Immature natural killer cell (primary cell): Measurements from ENCODE around the gene CADM2. TPM values are rescaled to one million over a fixed set of nuclear protein-coding genes. Genes with fewer than 3 reads are reported as not detected.

Experiments used
- DNase-seq, 3 donors: peaks; one replicate each; pipeline ENCODE4 v3.0.0; 2022; ENCODE audit warnings: mixed read lengths in 1 of 3
- H3K27ac Mint-ChIP-seq, 6 donors: one replicate each; pipeline ENCODE4 v1.8.0; 2020; ENCODE audit warnings: mixed read lengths in 6 of 6, mild to moderate bottlenecking in 5 of 6, inconsistent platforms in 4 of 6, moderate library complexity in 3 of 6
- H3K27me3 Mint-ChIP-seq, 3 donors: one replicate each; pipeline ENCODE4 v1.8.0; 2020 to 2021; ENCODE audit warnings: low read depth in 3 of 3, mild to moderate bottlenecking in 3 of 3, mixed read lengths in 3 of 3, moderate library complexity in 3 of 3, inconsistent platforms in 1 of 3
- H3K36me3 Mint-ChIP-seq, 3 donors: one replicate each; pipeline ENCODE4 v1.8.0; 2020; ENCODE audit warnings: mixed read lengths in 3 of 3, inconsistent platforms in 2 of 3, mild to moderate bottlenecking in 2 of 3
- H3K4me1 Mint-ChIP-seq, 2 donors: one replicate each; pipeline ENCODE4 v1.8.0; 2020; ENCODE audit warnings: inconsistent platforms in 2 of 2, mild to moderate bottlenecking in 2 of 2, mixed read lengths in 2 of 2, moderate library complexity in 1 of 2
- H3K4me3 Mint-ChIP-seq, 5 donors: one replicate each; pipeline ENCODE4 v1.8.0; 2020; ENCODE audit warnings: mild to moderate bottlenecking in 5 of 5, mixed read lengths in 5 of 5, inconsistent platforms in 3 of 5, moderate library complexity in 3 of 5
- H3K9me3 Mint-ChIP-seq, 6 donors: one replicate each; pipeline ENCODE4 v1.8.0; 2020; ENCODE audit warnings: mild to moderate bottlenecking in 6 of 6, mixed read lengths in 6 of 6, inconsistent platforms in 4 of 6, moderate library complexity in 3 of 6
- polyA plus RNA-seq, 3 donors: library from polyadenylated mRNA; unstranded; fragments of 300-500 nt; fragmentation: Illumina TruSeq; gene quantifications; one replicate each; pipeline ENCODE4 v1.2.3, GENCODE V29; 2021

The CADM2 gene
- polyA plus RNA-seq, 3 donors from 2014 or later, result 0.64 TPM; not detected in 2

DNA sequence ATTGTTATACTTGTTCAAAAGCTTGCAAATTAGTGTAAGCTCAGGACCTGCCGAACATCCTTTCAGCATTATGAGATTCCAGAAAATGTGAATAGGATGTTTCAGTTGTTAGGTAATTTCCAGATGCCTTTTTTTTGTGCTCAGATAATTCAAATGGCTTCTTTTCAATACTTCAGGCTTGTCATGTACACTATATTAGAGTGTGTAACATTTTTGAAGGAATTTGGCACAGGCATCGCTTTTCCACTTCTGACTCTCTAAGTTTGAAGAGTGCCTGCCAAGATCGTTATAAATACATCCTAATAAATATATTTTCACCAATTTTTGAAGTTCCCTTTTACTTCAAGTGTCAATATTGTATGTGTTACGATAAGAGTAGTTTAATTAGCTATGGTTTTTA, 35.2 kb downstream of the CADM2 start:
- Mint-ChIP-seq H3K27ac (no peak overlapping the region), H3K4me1 (no peaks in the 10 kb centered on the region), H3K27me3 (peaks cover 0 to 2% (median 0%) of the 10 kb centered on the region in 3 donors), H3K36me3 (no peaks in the 10 kb centered on the region), H3K4me3 (no peak overlapping the region), H3K9me3 (peaks cover 3 to 19% (median 9%) of the 10 kb centered on the region in 6 donors)
- DNase-seq, result no peak

DNA sequence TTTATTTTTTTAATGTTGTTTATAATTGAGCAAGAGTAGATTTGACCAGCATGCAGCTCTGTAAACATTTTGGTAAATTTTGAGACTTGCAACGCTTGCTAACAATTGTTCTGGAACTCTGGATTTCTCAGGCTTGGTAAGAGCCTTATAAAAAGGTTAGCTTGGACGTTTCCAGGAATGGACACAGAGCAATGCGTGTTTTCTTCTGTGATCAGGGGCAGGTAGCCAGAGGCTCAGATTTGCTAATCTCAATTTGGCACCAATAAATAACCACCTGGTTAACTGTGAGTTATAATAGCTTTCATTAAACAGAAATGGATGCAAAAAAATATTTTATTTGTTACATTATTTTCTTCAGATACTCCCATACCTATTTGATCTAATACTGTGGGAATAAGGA, 39.8 kb downstream of the CADM2 start:
- DNase-seq, result no peak
- H3K27me3 Mint-ChIP-seq, result peaks cover 0 to 2% (median 0%) of the 10 kb centered on the region in 3 donors
- H3K36me3 Mint-ChIP-seq, result no peaks in the 10 kb centered on the region
- H3K9me3 Mint-ChIP-seq, result peaks cover 0 to 25% (median 7%) of the 10 kb centered on the region in 6 donors
- H3K4me1 Mint-ChIP-seq, result no peaks in the 10 kb centered on the region
- H3K4me3 Mint-ChIP-seq, result no peak overlapping the region
- H3K27ac Mint-ChIP-seq, result no peak overlapping the region

DNA sequence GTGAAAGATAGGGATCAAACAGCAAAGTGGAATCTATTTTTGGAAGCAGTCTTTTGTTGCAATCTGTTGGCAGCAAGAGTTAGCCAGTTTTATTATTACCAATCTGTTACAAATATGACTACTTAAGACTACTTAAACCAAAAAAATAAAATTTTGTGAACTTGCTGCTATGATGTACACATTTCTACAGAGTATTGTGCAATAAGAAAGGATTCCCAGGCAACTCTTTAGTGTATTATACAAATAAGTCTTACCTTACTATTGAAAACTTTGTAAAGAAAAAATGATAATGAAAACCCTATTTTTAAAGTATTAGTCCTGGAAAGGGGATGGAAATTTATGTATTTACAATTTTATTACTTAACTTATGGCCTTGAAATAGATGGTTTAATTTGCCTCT, 44.7 kb downstream of the CADM2 start:
- DNase-seq, result no peak
- Mint-ChIP-seq H3K4me1 (no peaks in the 10 kb centered on the region), H3K27me3 (no peaks in the 10 kb centered on the region), H3K27ac (no peak overlapping the region), H3K4me3 (no peak overlapping the region), H3K9me3 (peaks cover 0 to 38% (median 12%) of the 10 kb centered on the region in 6 donors), H3K36me3 (no peaks in the 10 kb centered on the region)

DNA sequence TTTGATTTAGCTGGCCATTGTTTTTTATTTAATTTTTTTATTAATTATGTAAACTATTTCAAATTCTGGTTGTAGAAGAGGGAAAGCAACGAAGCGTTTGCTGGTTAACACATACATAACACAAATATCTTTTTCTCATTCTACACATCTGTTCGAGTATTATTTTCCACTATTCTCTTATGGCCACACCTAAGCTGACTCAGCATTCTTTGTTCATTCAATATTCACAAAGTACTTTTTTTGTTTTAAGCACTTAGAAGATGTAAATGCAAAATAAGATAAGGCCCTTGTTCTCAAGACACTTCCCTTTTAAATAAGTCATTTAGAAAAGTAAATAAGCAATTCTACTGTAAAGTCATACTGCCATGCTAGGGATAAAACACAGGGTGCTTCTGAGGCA, 45.4 kb downstream of the CADM2 start:
- Mint-ChIP-seq H3K9me3 (peaks cover 0 to 38% (median 16%) of the 10 kb centered on the region in 6 donors), H3K27me3 (no peaks in the 10 kb centered on the region), H3K4me1 (no peaks in the 10 kb centered on the region), H3K36me3 (no peaks in the 10 kb centered on the region), H3K4me3 (no peak overlapping the region), H3K27ac (no peak overlapping the region)
- no peak for DNase-seq

DNA sequence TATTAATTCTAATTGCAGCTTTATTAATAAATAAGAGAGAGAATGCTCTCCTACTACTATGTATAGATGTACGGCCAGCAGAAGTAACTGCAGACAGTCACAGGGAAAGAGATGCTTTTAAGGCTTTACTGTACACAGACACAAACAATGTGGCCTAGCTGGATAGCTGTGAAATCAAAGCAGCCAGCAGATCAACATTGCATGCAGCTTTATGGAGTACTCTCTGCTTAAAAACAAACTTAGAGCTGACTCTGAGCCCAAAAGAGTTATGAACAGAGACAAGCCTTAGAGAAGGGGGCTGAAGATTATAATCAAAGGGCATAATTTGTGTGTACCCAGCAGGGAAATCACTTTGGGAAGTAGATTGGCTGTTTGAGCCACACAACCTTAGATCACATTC, 47.2 kb downstream of the CADM2 start:
- Mint-ChIP-seq H3K36me3 (no peaks in the 10 kb centered on the region), H3K27ac (no peak overlapping the region)

DNA sequence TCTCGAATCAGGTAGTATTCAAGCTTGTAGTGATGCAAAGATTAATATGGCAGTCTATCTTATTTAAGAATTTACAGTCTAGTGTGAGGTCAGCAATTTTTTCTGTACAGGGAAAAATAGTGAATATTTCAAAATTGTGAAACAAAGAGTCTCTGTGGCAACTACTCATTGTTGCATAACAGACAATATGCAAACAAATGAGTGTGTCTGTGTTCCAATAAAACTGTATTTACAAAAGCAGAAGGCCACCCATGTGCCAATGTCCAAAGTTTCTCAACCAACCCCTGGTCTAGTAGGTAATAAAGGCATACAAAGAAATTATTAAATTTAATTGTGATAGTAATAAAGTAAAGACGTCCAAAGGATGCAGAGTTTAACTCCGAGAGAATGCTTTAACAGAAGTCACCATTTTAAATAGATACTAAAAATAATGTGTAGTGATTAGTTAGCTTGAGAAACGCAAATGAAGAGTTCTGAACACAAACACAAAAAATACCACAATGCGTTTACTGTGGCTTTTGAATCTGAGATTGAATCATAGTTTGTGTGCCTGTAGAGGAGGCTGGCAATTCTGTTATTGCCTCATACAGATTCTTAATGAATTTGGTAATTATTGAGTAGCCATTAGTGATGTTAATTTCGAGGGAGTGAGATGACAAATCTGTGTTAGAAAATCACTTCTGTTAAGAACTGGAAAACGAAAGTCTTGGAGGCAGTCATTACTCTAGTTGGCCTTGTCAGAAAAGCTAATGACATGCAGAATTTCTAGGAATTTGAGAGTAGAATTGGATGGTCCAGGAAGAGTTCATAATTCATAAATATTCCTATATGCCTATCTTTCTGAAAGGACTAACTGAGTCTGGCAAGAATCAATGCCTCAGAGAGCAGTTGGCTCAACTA, 48.7 kb downstream of the CADM2 start:
- DNase-seq, result no peak
- Mint-ChIP-seq H3K27ac (no peak overlapping the region), H3K36me3 (no peaks in the 10 kb centered on the region), H3K4me3 (no peak overlapping the region), H3K27me3 (no peaks in the 10 kb centered on the region), H3K4me1 (no peaks in the 10 kb centered on the region), H3K9me3 (peaks cover 0 to 30% (median 13%) of the 10 kb centered on the region in 6 donors)

More for the DNA sequence above, 47.2 kb downstream of the CADM2 start:
- H3K4me1 Mint-ChIP-seq, result no peaks in the 10 kb centered on the region
- DNase-seq, result no peak
- H3K27me3 Mint-ChIP-seq, result no peaks in the 10 kb centered on the region
- no peak overlapping the region for H3K4me3 Mint-ChIP-seq
- H3K9me3 Mint-ChIP-seq, result peaks cover 0 to 35% (median 16%) of the 10 kb centered on the region in 6 donors

DNA sequence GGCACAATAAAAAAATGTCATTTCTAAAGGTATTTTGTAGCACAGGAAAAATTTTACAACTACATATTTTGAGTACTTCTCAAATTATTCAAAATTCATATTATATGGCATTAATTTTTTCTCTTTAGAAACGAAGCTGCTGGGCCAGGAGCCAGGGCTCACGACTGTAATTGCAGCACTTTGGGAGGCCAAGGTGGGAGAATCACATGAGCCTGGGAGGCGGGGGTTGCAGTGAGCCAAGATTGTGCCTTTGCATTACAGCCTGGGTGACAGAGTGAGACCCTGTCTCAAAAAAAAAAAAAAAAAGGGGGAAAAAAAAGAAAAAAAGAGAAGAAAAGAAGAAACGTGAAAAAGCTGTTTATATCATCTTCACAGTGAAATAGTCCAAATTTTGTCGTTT, 62.0 kb downstream of the CADM2 start:
- no peak overlapping the region for H3K4me3 Mint-ChIP-seq
- no peaks in the 10 kb centered on the region for H3K4me1 Mint-ChIP-seq
- H3K27me3 Mint-ChIP-seq, result no peaks in the 10 kb centered on the region
- DNase-seq, result no peak
- no peak overlapping the region for H3K27ac Mint-ChIP-seq
- H3K36me3 Mint-ChIP-seq, result no peaks in the 10 kb centered on the region
- H3K9me3 Mint-ChIP-seq, result peaks cover 8 to 53% (median 30%) of the 10 kb centered on the region in 6 donors

DNA sequence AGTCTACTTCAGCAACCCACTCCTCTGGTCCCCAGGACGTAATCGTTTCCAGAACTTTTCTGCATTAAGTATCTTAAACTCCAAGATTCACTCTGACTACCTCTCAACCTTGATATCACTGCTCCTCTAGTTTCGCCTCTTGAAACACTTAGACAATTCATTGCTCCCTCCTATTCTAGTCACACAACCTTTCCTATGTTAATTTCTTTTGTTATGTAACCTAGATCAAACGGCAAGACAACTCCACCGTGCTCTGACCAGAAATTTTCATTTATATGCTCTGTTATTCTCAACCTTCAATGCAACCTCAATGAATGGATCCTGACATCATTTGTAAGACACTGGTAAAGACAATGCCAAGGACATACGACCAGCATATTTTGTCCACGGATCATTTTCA, 71.3 kb downstream of the CADM2 start:
- Mint-ChIP-seq H3K27ac (no peak overlapping the region), H3K27me3 (peaks cover 0 to 3% (median 0%) of the 10 kb centered on the region in 3 donors)

DNA sequence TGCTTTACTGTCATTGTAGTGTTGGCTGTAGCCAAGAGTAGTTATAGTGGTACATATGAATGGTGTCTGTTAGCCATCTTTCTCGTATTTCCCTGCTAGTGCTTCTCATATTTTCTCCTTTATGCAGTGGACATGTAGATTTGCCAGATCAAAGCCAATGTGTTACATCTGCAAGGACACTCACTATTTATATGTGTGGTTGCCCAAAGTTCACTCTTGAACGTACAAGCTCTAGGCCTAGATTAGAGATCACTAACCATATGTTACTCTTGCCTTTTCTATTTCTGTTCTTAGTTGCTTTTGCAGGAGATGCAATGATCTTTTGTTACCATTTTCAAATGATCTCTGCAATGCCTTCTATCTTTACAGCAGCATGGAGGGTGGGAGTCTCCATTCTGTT, 78.4 kb downstream of the CADM2 start:
- Mint-ChIP-seq H3K36me3 (peaks cover 0 to 3% (median 0%) of the 10 kb centered on the region in 3 donors), H3K4me3 (no peak overlapping the region), H3K9me3 (peaks cover 10 to 52% (median 28%) of the 10 kb centered on the region in 6 donors), H3K27me3 (peaks cover 0 to 3% (median 0%) of the 10 kb centered on the region in 3 donors), H3K4me1 (no peaks in the 10 kb centered on the region), H3K27ac (no peak overlapping the region)
- DNase-seq, result no peak

More for the DNA sequence above, 71.3 kb downstream of the CADM2 start:
- DNase-seq, result no peak
- H3K4me3 Mint-ChIP-seq, result no peak overlapping the region
- H3K36me3 Mint-ChIP-seq, result no peaks in the 10 kb centered on the region
- H3K9me3 Mint-ChIP-seq, result peaks cover 9 to 45% (median 22%) of the 10 kb centered on the region in 6 donors
- no peaks in the 10 kb centered on the region for H3K4me1 Mint-ChIP-seq

DNA sequence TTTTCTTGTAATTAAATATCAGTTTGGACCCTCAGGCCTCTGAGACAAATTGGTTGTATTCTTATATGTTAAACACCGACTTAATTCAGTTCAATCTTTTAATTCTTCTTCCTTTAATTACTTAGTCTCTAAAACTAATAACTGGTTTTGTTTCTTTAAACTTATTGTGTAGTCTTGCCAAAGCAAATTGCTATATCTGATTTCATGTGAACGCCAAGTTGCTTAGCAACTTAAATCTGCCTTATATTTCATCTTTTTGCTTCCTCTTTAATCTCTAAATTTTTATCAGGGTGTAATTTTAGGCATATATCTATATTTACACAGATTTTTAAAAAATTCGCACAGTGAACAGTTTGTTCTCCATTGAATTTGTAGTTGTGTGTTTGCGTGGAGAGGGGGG, 82.2 kb downstream of the CADM2 start:
- Mint-ChIP-seq H3K27ac (no peak overlapping the region), H3K36me3 (peaks cover 0 to 3% (median 0%) of the 10 kb centered on the region in 3 donors), H3K27me3 (no peaks in the 10 kb centered on the region), H3K9me3 (peaks cover 3 to 43% (median 30%) of the 10 kb centered on the region in 6 donors), H3K4me3 (no peak overlapping the region), H3K4me1 (no peaks in the 10 kb centered on the region)
- no peak for DNase-seq

DNA sequence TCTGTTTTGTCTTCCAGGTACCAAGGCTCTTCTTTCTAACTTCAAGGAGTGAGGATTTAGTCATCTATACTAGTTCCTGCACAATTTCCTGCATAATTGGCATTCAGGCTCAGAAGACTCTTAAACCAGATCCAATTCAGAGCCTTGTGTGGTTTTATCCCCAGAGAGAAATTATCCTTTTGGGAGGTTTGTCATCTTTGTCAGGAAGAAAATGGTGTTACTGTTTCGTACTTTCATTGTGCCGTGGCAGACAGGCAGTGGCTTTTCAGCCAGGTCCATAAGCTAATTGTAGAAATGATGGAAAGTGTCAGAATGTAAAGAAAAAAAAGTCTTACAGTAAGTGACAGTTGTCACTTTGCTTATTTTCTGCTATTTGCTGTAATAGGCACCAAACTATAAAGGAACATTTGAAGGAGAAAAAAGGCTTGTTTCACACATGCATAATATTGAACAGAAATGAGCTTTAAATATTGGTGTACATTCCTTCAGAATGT, 82.8 kb downstream of the CADM2 start:
- peaks cover 3 to 42% (median 29%) of the 10 kb centered on the region in 6 donors for H3K9me3 Mint-ChIP-seq
- no peak overlapping the region for H3K4me3 Mint-ChIP-seq
- H3K4me1 Mint-ChIP-seq, result no peaks in the 10 kb centered on the region

DNA sequence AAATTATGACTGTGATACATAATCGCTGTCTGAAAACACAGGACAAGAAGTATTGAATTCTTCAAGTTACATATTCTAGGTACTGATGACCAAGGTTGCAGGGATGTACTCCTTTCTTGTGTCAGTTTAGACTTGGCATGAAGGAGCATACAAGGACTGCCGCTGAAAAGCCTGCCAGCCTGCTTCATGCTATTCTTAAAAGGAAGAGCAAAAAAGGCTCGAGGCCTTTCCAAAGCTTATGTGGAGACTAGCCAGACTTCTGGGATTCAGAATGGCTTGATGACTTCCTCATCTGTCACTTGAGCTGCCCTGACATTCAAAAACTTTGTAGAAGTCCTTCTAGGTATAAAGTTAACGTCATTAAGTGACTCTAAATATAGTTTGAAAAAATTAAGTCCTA, 92.0 kb downstream of the CADM2 start:
- Mint-ChIP-seq H3K27ac (no peak overlapping the region), H3K27me3 (no peaks in the 10 kb centered on the region), H3K9me3 (peaks cover 11 to 36% (median 23%) of the 10 kb centered on the region in 6 donors), H3K4me1 (no peaks in the 10 kb centered on the region), H3K36me3 (no peaks in the 10 kb centered on the region), H3K4me3 (no peak overlapping the region)
- DNase-seq, result no peak

More for the DNA sequence above, 82.8 kb downstream of the CADM2 start:
- H3K36me3 Mint-ChIP-seq, result peaks cover 0 to 3% (median 0%) of the 10 kb centered on the region in 3 donors
- no peaks in the 10 kb centered on the region for H3K27me3 Mint-ChIP-seq
- H3K27ac Mint-ChIP-seq, result no peak overlapping the region
- no peak for DNase-seq

DNA sequence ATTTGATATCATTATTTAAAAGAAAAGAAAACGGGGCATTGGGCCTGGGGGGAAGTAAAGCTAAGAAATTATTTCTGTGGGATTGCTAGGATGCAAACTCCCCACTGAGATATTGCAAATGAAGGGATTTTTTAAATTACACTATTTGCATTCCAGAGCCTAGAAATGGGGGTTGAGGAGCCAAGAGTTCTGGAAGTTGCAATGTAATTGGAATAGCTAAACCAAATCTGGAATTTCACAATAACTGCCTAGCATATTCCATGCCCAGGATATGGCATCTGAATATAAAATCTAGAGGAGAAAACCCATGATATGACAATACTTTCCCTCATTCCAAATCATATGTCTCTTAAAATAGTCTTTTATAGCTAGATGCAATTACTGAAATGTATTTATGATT, 93.0 kb downstream of the CADM2 start:
- no peak overlapping the region for H3K27ac Mint-ChIP-seq
- no peaks in the 10 kb centered on the region for H3K4me1 Mint-ChIP-seq
- no peak for DNase-seq
- no peaks in the 10 kb centered on the region for H3K36me3 Mint-ChIP-seq
- peaks cover 18 to 39% (median 29%) of the 10 kb centered on the region in 6 donors for H3K9me3 Mint-ChIP-seq
- no peaks in the 10 kb centered on the region for H3K27me3 Mint-ChIP-seq
- H3K4me3 Mint-ChIP-seq, result no peak overlapping the region

DNA sequence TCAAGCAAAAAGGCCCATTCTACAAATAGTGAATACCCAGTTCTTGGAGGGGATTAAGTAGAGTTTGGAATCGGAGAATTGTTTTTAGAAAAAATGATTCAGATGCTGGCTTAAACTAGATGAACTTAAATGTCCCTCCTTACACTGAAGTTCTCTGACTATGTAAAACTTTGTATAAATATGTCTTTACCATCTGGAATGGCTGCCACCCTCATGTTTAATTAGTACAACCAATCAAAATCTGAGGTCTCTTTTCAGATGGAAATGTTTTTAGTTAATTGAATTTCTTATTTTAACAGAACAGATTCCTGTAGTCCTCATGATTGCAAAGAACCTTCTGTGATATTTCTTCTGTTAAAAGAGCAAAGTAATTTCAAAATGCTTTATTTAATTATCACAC, 94.8 kb downstream of the CADM2 start:
- H3K27ac Mint-ChIP-seq, result no peak overlapping the region
- H3K4me3 Mint-ChIP-seq, result no peak overlapping the region

More for the DNA sequence above, 94.8 kb downstream of the CADM2 start:
- H3K9me3 Mint-ChIP-seq, result peaks cover 10 to 32% (median 23%) of the 10 kb centered on the region in 6 donors
- H3K4me1 Mint-ChIP-seq, result no peaks in the 10 kb centered on the region
- no peak for DNase-seq
- no peaks in the 10 kb centered on the region for H3K27me3 Mint-ChIP-seq
- no peaks in the 10 kb centered on the region for H3K36me3 Mint-ChIP-seq
